ENCODE data around the gene TDP1.

DNA sequence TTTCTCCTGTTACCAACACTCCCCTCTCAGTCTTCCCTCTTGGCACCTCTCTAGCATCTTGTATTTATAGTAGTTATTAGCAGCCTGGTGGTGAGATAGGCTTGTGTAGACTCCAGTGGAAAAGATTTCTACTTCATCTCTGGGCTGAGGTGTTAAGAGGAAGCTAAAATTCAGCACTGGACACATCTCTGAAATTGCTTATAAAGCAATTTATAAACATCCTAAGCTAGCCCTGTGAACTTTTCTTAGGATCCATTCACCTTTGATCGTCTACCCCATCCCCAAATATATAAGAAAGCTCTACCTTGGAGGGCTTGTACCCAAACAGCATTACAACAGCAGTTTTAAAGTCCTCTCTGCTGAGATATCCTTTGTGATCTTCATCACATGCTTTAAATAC lies 2.1 kb upstream of the TDP1 start:
- TF ChIP-seq YY1 (IDR thresholded peaks at IDR 0.05) (no peak), TAF1 (conservative IDR thresholded peaks at IDR 0.05) (no peak), EGR1 (IDR thresholded peaks at IDR 0.05; ENCODE audit: low read depth in 2 of 2) (no peak), JUND (IDR thresholded peaks at IDR 0.05) (no peak), RXRA (IDR thresholded peaks at IDR 0.05) (no peak), ZBTB33 (IDR thresholded peaks at IDR 0.05) (no peak), HNF4A (conservative IDR thresholded peaks at IDR 0.05) (no peak), RAD21 (IDR thresholded peaks at IDR 0.05) (no peak), ATF3 (IDR thresholded peaks at IDR 0.05) (no peak), REST (IDR thresholded peaks at IDR 0.05) (no peak), HNF4G (IDR thresholded peaks at IDR 0.05) (no peak), NR2F2 (IDR thresholded peaks at IDR 0.05) (no peak)
- TF ChIP-seq, protein P1, sequence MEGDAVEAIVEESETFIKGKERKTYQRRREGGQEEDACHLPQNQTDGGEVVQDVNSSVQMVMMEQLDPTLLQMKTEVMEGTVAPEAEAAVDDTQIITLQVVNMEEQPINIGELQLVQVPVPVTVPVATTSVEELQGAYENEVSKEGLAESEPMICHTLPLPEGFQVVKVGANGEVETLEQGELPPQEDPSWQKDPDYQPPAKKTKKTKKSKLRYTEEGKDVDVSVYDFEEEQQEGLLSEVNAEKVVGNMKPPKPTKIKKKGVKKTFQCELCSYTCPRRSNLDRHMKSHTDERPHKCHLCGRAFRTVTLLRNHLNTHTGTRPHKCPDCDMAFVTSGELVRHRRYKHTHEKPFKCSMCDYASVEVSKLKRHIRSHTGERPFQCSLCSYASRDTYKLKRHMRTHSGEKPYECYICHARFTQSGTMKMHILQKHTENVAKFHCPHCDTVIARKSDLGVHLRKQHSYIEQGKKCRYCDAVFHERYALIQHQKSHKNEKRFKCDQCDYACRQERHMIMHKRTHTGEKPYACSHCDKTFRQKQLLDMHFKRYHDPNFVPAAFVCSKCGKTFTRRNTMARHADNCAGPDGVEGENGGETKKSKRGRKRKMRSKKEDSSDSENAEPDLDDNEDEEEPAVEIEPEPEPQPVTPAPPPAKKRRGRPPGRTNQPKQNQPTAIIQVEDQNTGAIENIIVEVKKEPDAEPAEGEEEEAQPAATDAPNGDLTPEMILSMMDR (IDR thresholded peaks at IDR 0.05; ENCODE audit: low read depth, low read length, missing input control): no peak
- TF ChIP-seq, protein P2, sequence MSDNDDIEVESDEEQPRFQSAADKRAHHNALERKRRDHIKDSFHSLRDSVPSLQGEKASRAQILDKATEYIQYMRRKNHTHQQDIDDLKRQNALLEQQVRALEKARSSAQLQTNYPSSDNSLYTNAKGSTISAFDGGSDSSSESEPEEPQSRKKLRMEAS (IDR thresholded peaks at IDR 0.05): no peak
